ENCODE measurements around the gene RBP4. TPM values are rescaled to one million over a fixed set of nuclear protein-coding genes. Genes with fewer than 3 reads are reported as not detected.

RBP4 gene
- total RNA-seq = 58.0 TPM

- no peaks in the 10 kb centered on the region for H3K36me3 ChIP-seq
- no peaks in the 10 kb centered on the region for H3K27me3 ChIP-seq
- H3K4me3 ChIP-seq = peak within 1 kb of the TSS; percentile 49 to 71
- DNase-seq (ENCODE audit: low spot score in 2 of 2) = peak in 1 of 2 donors; percentile 67
- H3K4me1 ChIP-seq = peaks cover 0 to 9% of the 10 kb centered on the region in 2 donors
- H3K27ac ChIP-seq = peak within 1 kb of the TSS in 1 of 2 donors; percentile 24
- H3K9me3 ChIP-seq = no peaks in the 10 kb centered on the region
- intact Hi-C loops (cut with DNase I) = no loop called here
- TF ChIP-seq CTCF (IDR thresholded peaks at IDR 0.05) = no peak
These were observed at the start of gene RBP4 for GRCh38 chr10:93601146-93601773. Gene RBP4 (minus strand): TSS chr10:93601235. CDS start chr10:93601028, 207 bp downstream.

- intact Hi-C loops (cut with DNase I) = no loop called here
These were observed 38.8 kb upstream of the RBP4 start for GRCh38 chr10:93639791-93640190.

GRCh38 chr10:93630625-93631557, 29.9 kb upstream of the RBP4 start:
- no peak for DNase-seq (ENCODE audit: low spot score in 2 of 2)
- H3K27ac ChIP-seq = no peak overlapping the region
- no peaks in the 10 kb centered on the region for H3K27me3 ChIP-seq
- TF ChIP-seq CTCF (IDR thresholded peaks at IDR 0.05) = no peak
- no peaks in the 10 kb centered on the region for H3K36me3 ChIP-seq
- no peaks in the 10 kb centered on the region for H3K4me1 ChIP-seq
- H3K9me3 ChIP-seq = no peaks in the 10 kb centered on the region
- no peak overlapping the region for H3K4me3 ChIP-seq
- intact Hi-C loops (cut with DNase I) = no loop called here

More at GRCh38 chr10:93639791-93640190, 38.8 kb upstream of the RBP4 start:
- Histone ChIP-seq H3K4me1 (no peaks in the 10 kb centered on the region), H3K4me3 (no peak overlapping the region), H3K36me3 (no peaks in the 10 kb centered on the region), H3K27ac (no peak overlapping the region), H3K9me3 (no peaks in the 10 kb centered on the region), H3K27me3 (no peaks in the 10 kb centered on the region)
- TF ChIP-seq CTCF (IDR thresholded peaks at IDR 0.05) = no peak
- no peak for DNase-seq (ENCODE audit: low spot score in 2 of 2)

GRCh38 chr10:93629647-93630305, 28.7 kb upstream of the RBP4 start:
- DNase-seq (ENCODE audit: low spot score in 2 of 2) = no peak
- H3K36me3 ChIP-seq = no peaks in the 10 kb centered on the region
- TF ChIP-seq CTCF (IDR thresholded peaks at IDR 0.05) = no peak
- no peaks in the 10 kb centered on the region for H3K9me3 ChIP-seq
- H3K27me3 ChIP-seq = no peaks in the 10 kb centered on the region
- no peak overlapping the region for H3K4me3 ChIP-seq
- no peaks in the 10 kb centered on the region for H3K4me1 ChIP-seq
- H3K27ac ChIP-seq = no peak overlapping the region
- intact Hi-C loops (cut with DNase I) = no loop called here

GRCh38 chr10:93628858-93629257, 27.8 kb upstream of the RBP4 start:
- no peak for DNase-seq (ENCODE audit: low spot score in 2 of 2)
- no peak for TF ChIP-seq CTCF (IDR thresholded peaks at IDR 0.05)
- no peaks in the 10 kb centered on the region for H3K9me3 ChIP-seq
- no peaks in the 10 kb centered on the region for H3K36me3 ChIP-seq
- no peaks in the 10 kb centered on the region for H3K27me3 ChIP-seq
- no peaks in the 10 kb centered on the region for H3K4me1 ChIP-seq
- intact Hi-C loops (cut with DNase I) = no loop called here
- H3K4me3 ChIP-seq = no peak overlapping the region
- H3K27ac ChIP-seq = no peak overlapping the region

Measured in ascending aorta (tissue), 2 donors.